Gastroesophageal sphincter (tissue), 4 donors: Measurements from ENCODE around the gene HECW1. TPM values are rescaled to one million over a fixed set of nuclear protein-coding genes. Genes with fewer than 3 reads are reported as not detected.

Experiments
- ATAC-seq: fragments of 150-250 bp; one replicate; pipeline ENCODE4 v1.9.1; 2016; ENCODE audit warnings: mild to moderate bottlenecking, moderate library complexity
- H3K27ac ChIP-seq, 4 donors: fragments of 200-600 bp; sonication (generic) in 3 of 4; 1 replicate in 3 of 4; 2 replicates in 1 of 4; pipeline ENCODE4 v1.5.1; 2016 to 2019
- H3K27me3 ChIP-seq: fragments of 200-600 bp; sonication (generic); one replicate; pipeline ENCODE4 v1.5.1; 2019
- H3K36me3 ChIP-seq, 2 donors: fragments of 200-600 bp; sonication (generic); one replicate each; pipeline ENCODE4 v1.5.1; 2019; ENCODE audit warnings: control low read depth in 1 of 2
- H3K4me1 ChIP-seq, 3 donors: fragments of 200-600 bp; sonication (generic); 1 replicate in 2 of 3; 2 replicates in 1 of 3; pipeline ENCODE4 v1.5.1; 2016 to 2019; ENCODE audit warnings: control low read depth in 2 of 3
- H3K4me3 ChIP-seq, 2 donors: fragments of 200-600 bp; sonication (generic); one replicate each; pipeline ENCODE4 v1.5.1; 2019; ENCODE audit warnings: mild to moderate bottlenecking in 1 of 2, moderate library complexity in 1 of 2
- H3K9me3 ChIP-seq, 3 donors: fragments of 200-600 bp; sonication (generic); one replicate each; pipeline ENCODE4 v1.5.1; 2017 to 2019; ENCODE audit warnings: control low read depth in 2 of 3
- CTCF ChIP-seq, 4 experiments: fragments of 200-600 bp in 2 of 4; fragments of 450-650 bp in 2 of 4; sonication (generic) in 1 of 4; IDR thresholded peaks; one replicate each; pipeline ENCODE4 v1.5.1; 2017 to 2019; ENCODE audit warnings: antibody characterized with exemption in 4 of 4, mild to moderate bottlenecking in 2 of 4, moderate library complexity in 2 of 4
- EP300 ChIP-seq: sonication (generic); formaldehyde crosslinking; IDR thresholded peaks from one replicate; pipeline ENCODE4 v1.6.1; 2017; ENCODE audit warnings: antibody characterized with exemption, mild to moderate bottlenecking
- POLR2A ChIP-seq, 2 donors: fragments of 450-650 bp; IDR thresholded peaks; one replicate each; pipeline ENCODE4 v1.6.1; 2017; ENCODE audit warnings: antibody characterized with exemption in 2 of 2, mild to moderate bottlenecking in 2 of 2, moderate library complexity in 1 of 2
- POLR2AphosphoS5 ChIP-seq: sonication (generic); formaldehyde crosslinking; IDR thresholded peaks from one replicate; pipeline ENCODE4 v1.6.1; 2017; ENCODE audit warnings: antibody characterized with exemption
- WGBS, 2 donors: methylation state at CpG; one replicate each; pipeline ENCODE4 v1.1.5; 2018; ENCODE audit warnings: low coverage in 1 of 2; 5-methylcytosine and 5-hydroxymethylcytosine counted together
- total RNA-seq, 4 donors: library from RNA; depleted of rRNA; stranded (reverse); fragments of >200 nt; gene quantifications; one replicate each; pipeline ENCODE4 v1.1.0, GENCODE V29; 2016

Gene HECW1
- total RNA-seq, 4 donors from 2014 or later, result 0.04 to 0.31 (median 0.13) TPM; not detected in 1

- H3K9me3 ChIP-seq, result peaks cover 0 to 6% (median 0%) of the 10 kb centered on the region in 3 donors
- whole genome bisulfite sequencing, 2 donors, result 42 to 70% methylated on average over 2 of the region's 2 CpGs
- H3K4me3 ChIP-seq, result no peak overlapping the region
- peaks cover 6% of the 10 kb centered on the region for H3K27me3 ChIP-seq
- no peaks in the 10 kb centered on the region for H3K36me3 ChIP-seq
- TF ChIP-seq POLR2AphosphoS5, result no peak
- no peak for TF ChIP-seq POLR2A (IDR thresholded peaks at IDR 0.05)
- TF ChIP-seq CTCF (IDR thresholded peaks at IDR 0.05), result no peak
- no peak for TF ChIP-seq EP300
- no peak for ATAC-seq
- H3K27ac ChIP-seq, result no peak overlapping the region
- no peaks in the 10 kb centered on the region for H3K4me1 ChIP-seq
These were observed 168.8 kb downstream of the HECW1 start for GRCh38 chr7:43281268-43281667.

- TF ChIP-seq EP300, result no peak
- no peak for TF ChIP-seq POLR2A (IDR thresholded peaks at IDR 0.05)
- TF ChIP-seq CTCF (IDR thresholded peaks at IDR 0.05), result no peak
- no peak for TF ChIP-seq POLR2AphosphoS5
- Histone ChIP-seq H3K27me3 (peaks cover 6% of the 10 kb centered on the region), H3K9me3 (peaks cover 0 to 14% (median 0%) of the 10 kb centered on the region in 3 donors), H3K36me3 (no peaks in the 10 kb centered on the region), H3K4me3 (no peak overlapping the region), H3K4me1 (no peaks in the 10 kb centered on the region), H3K27ac (no peak overlapping the region)
- no peak for ATAC-seq
- 66 to 84% methylated on average over 4 of the region's 5 CpGs for WGBS, 2 donors
These were observed 171.3 kb downstream of the HECW1 start for GRCh38 chr7:43283706-43284105.

- TF ChIP-seq CTCF (IDR thresholded peaks at IDR 0.05) (no peak), POLR2A (IDR thresholded peaks at IDR 0.05) (no peak), EP300 (no peak), POLR2AphosphoS5 (no peak)
- Histone ChIP-seq H3K27me3 (no peaks in the 10 kb centered on the region), H3K4me3 (no peak overlapping the region), H3K27ac (no peak overlapping the region), H3K36me3 (no peaks in the 10 kb centered on the region), H3K4me1 (peaks cover 0 to 10% (median 0%) of the 10 kb centered on the region in 3 donors), H3K9me3 (peaks cover 0 to 36% (median 0%) of the 10 kb centered on the region in 3 donors)
- no peak for ATAC-seq
- 78 to 81% methylated on average over 2 of the region's 2 CpGs for WGBS, 2 donors
These were observed 177.4 kb downstream of the HECW1 start for GRCh38 chr7:43289826-43290225.

GRCh38 chr7:43290978-43291377 is 178.5 kb downstream of the HECW1 start:
- Histone ChIP-seq H3K9me3 (peaks cover 0 to 33% (median 0%) of the 10 kb centered on the region in 3 donors), H3K27me3 (no peaks in the 10 kb centered on the region), H3K27ac (no peak overlapping the region), H3K4me3 (no peak overlapping the region), H3K4me1 (peaks cover 0 to 10% (median 0%) of the 10 kb centered on the region in 3 donors), H3K36me3 (no peaks in the 10 kb centered on the region)
- ATAC-seq, result no peak
- 92 to 95% methylated on average over 4 to 5 of the region's 5 CpGs for WGBS, 2 donors
- TF ChIP-seq POLR2AphosphoS5, result no peak
- no peak for TF ChIP-seq POLR2A (IDR thresholded peaks at IDR 0.05)
- TF ChIP-seq EP300, result no peak
- TF ChIP-seq CTCF (IDR thresholded peaks at IDR 0.05), result no peak

GRCh38 chr7:43291789-43292188 is 179.3 kb downstream of the HECW1 start:
- WGBS, 2 donors, result 91 to 100% methylated on average over 2 to 3 of the region's 3 CpGs
- Histone ChIP-seq H3K4me1 (peaks cover 0 to 10% (median 0%) of the 10 kb centered on the region in 3 donors), H3K4me3 (no peak overlapping the region), H3K36me3 (no peaks in the 10 kb centered on the region), H3K9me3 (peaks cover 0 to 27% (median 0%) of the 10 kb centered on the region in 3 donors), H3K27ac (no peak overlapping the region), H3K27me3 (no peaks in the 10 kb centered on the region)
- no peak for TF ChIP-seq CTCF (IDR thresholded peaks at IDR 0.05)
- no peak for TF ChIP-seq EP300
- no peak for TF ChIP-seq POLR2A (IDR thresholded peaks at IDR 0.05)
- no peak for TF ChIP-seq POLR2AphosphoS5
- ATAC-seq, result no peak
